Esophagus muscularis mucosa (tissue), 2 donors: ENCODE data around the gene SYNDIG1L.

ENCODE experiments used
- EP300 ChIP-seq: sonication (generic); formaldehyde crosslinking; IDR thresholded peaks from one replicate; pipeline ENCODE4 v1.6.1; 2017; ENCODE audit warnings: antibody characterized with exemption
- POLR2A ChIP-seq: fragments of 450-650 bp; IDR thresholded peaks from one replicate; pipeline ENCODE4 v1.6.1; 2017; ENCODE audit warnings: antibody characterized with exemption, moderate library complexity, mild to moderate bottlenecking, low read depth

- TF ChIP-seq EP300, result no peak
- TF ChIP-seq POLR2A, result no peak
Observed at GRCh38 chr14:74459976-74460375, 34.0 kb upstream of the SYNDIG1L start.
